ENCODE measurements around the gene ANKRD29.
A peak's percentile ranks its signal among the peaks of the same experiment; 100 is the strongest.

ANKRD29 gene

DNA sequence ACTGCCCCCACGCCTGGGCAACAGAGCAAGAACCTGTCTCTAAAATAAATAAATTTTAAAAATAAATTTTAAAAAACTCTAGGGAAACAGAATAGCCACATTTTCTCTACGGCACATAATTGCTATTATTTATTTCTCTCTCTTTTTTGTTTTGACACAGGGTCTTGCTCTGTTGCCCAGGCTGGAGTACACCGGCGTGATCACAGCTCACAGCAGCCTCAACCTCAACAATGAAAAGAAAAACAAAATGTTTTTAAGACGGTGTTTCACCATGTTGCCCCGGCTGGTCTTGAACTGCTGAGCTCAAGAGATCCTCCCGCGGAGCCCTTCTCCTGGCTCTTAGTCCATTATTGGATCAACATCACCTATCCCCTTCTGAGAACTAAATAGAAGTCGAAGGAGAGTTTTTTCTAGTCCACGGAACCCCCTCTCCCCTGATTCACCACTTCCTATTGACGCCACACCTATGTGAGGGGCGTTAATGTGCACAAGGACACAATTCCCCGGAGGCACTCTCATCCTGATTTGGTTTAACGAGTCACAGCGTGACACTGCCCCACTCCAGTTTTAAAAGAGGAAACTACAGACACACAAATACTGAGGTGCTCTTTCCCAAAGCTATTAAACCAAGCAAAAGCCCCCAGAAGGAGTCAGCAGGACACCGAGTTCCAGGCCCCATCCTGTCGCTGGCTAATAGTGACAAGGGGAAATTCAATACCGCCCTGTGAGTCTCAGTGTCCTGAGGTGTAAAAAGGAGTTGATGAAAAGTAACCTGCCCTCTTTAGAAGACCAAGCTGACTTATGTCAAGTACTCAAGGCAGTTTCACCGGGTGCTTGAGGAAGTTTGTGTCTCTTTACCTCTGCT, 77.5 kb downstream of the ANKRD29 start:
- Histone ChIP-seq H4K91ac (ENCODE audit: low read depth, low read length, poor library complexity) (no peak overlapping the region), H3K4me3 (ENCODE audit: low read length in 2 of 2) (peak overlapping the region; percentile 77 to 90), H3K27me3 (ENCODE audit: control insufficient read depth in 3 of 3, insufficient read depth in 3 of 3, low read depth in 1 of 3, low read length in 3 of 3) (peaks cover 0 to 2% (median 0%) of the 10 kb centered on the region in 3 experiments), H3K4me1 (ENCODE audit: control insufficient read depth in 2 of 2, insufficient read depth in 1 of 2, low read depth in 1 of 2, low read length in 2 of 2) (peaks cover 0 to 9% of the 10 kb centered on the region in 2 donors), H3K14ac (ENCODE audit: low read length) (no peak overlapping the region), H3K9ac (ENCODE audit: low read depth, low read length, poor library complexity) (no peak overlapping the region), H2AK5ac (ENCODE audit: low read depth, low read length) (no peak overlapping the region), H3K18ac (ENCODE audit: low read length) (no peak overlapping the region), H2BK15ac (ENCODE audit: low read length) (no peak overlapping the region), H3K23ac (ENCODE audit: low read depth, low read length, poor library complexity) (no peak overlapping the region), H3K4ac (ENCODE audit: low read length) (no peak overlapping the region), H2AFZ (ENCODE audit: low read length) (peak overlapping the region; percentile 98), H2BK120ac (ENCODE audit: low read depth, low read length) (no peak overlapping the region), H2BK5ac (ENCODE audit: low read length) (no peak overlapping the region), H3K79me1 (ENCODE audit: low read depth, low read length) (peaks cover 7% of the 10 kb centered on the region), H4K8ac (ENCODE audit: low read depth, low read length) (no peak overlapping the region), H3K27ac (replicated peaks; ENCODE audit: low read length) (no peak overlapping the region), H3K4me2 (ENCODE audit: insufficient read depth, low read length, poor library complexity, severe bottlenecking) (peak overlapping the region; percentile 92), H3K36me3 (replicated peaks in 1 of 2; ENCODE audit: control insufficient read depth in 2 of 2, insufficient read depth in 2 of 2, low read length in 2 of 2) (peaks cover 2 to 10% of the 10 kb centered on the region in 2 donors), H3K9me3 (replicated peaks in 1 of 2; ENCODE audit: control insufficient read depth in 2 of 2, insufficient read depth in 1 of 2, low read depth in 1 of 2, low read length in 2 of 2) (no peaks in the 10 kb centered on the region), H2BK12ac (ENCODE audit: low read length) (no peak overlapping the region)
- no peak for DNase-seq (ENCODE audit: low spot score)
- WGBS, 2 donors (ENCODE audit: extremely low coverage in 2 of 2, insufficient read length in 2 of 2, insufficient replicate concordance in 1 of 2), result no CpG with 5 or more reads among the region's 19 CpGs

DNA sequence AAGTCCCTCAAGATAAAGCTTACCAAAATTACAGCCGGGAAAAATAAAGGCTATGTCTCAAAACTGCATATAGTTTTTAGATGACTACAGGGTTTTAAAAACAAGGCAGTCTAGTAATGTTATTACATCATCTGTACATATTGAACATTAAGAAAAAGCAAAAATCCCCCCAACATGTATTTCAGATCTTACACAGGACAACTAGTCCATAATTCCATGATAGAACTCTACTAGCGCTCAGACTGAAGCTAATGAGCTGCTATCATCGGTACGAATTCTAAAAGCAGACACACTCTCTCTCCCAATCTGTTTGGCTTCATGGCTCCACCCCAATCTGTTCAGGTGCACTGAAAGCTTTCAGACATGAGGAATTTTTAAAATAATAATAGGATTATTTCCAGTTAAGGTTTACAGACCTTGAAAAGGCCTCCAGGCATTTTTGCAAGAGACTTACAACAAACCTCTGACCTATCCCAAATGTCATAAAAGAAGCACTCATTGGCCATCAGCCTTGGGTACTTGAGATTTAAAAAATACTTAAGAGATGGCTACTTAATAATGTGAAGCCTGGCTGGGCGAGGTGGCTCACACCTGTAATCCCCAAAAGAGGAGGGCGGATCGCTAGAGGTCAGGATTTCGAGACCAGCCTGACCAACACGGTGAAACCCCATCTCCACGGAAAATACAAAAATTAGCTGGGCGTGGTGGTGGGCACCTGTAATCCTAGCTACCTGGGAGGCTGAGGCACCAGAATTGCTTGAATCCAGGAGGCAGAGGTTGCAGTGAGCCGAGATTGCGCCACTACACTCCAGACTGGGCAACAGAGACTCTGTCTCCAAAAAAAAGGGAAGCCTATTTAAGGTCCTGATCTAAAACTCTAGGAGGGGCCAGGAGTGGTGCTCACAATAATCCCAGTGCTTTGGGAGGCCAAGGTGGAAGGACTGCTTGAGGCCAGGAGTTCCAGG, 78.4 kb downstream of the ANKRD29 start:
- H4K8ac ChIP-seq (ENCODE audit: low read depth, low read length), result no peak overlapping the region
- no peak overlapping the region for H3K14ac ChIP-seq (ENCODE audit: low read length)
- H3K36me3 ChIP-seq (replicated peaks in 1 of 2; ENCODE audit: control insufficient read depth in 2 of 2, insufficient read depth in 2 of 2, low read length in 2 of 2), result peaks cover 2 to 10% of the 10 kb centered on the region in 2 donors
- no peak for DNase-seq (ENCODE audit: low spot score)
- H2AFZ ChIP-seq (ENCODE audit: low read length), result no peak overlapping the region
- no peak overlapping the region for H3K18ac ChIP-seq (ENCODE audit: low read length)
- H3K79me1 ChIP-seq (ENCODE audit: low read depth, low read length), result peaks cover 7% of the 10 kb centered on the region
- no peak overlapping the region for H2BK15ac ChIP-seq (ENCODE audit: low read length)
- H3K9ac ChIP-seq (ENCODE audit: low read depth, low read length, poor library complexity), result no peak overlapping the region
- H3K4ac ChIP-seq (ENCODE audit: low read length), result no peak overlapping the region
- no peak overlapping the region for H2BK120ac ChIP-seq (ENCODE audit: low read depth, low read length)
- peak overlapping the region in 1 of 2 donors; percentile 77 for H3K4me3 ChIP-seq (ENCODE audit: low read length in 2 of 2)
- H3K4me1 ChIP-seq (ENCODE audit: control insufficient read depth in 2 of 2, insufficient read depth in 1 of 2, low read depth in 1 of 2, low read length in 2 of 2), result peaks cover 0 to 12% of the 10 kb centered on the region in 2 donors
- H3K27ac ChIP-seq (replicated peaks; ENCODE audit: low read length), result no peak overlapping the region
- H2BK5ac ChIP-seq (ENCODE audit: low read length), result no peak overlapping the region
- WGBS, 2 donors (ENCODE audit: extremely low coverage in 2 of 2, insufficient read length in 2 of 2, insufficient replicate concordance in 1 of 2), result no CpG with 5 or more reads among the region's 13 CpGs
- peaks cover 0 to 2% (median 0%) of the 10 kb centered on the region in 3 experiments for H3K27me3 ChIP-seq (ENCODE audit: control insufficient read depth in 3 of 3, insufficient read depth in 3 of 3, low read depth in 1 of 3, low read length in 3 of 3)
- no peak overlapping the region for H3K23ac ChIP-seq (ENCODE audit: low read depth, low read length, poor library complexity)
- no peak overlapping the region for H2AK5ac ChIP-seq (ENCODE audit: low read depth, low read length)
- H4K91ac ChIP-seq (ENCODE audit: low read depth, low read length, poor library complexity), result no peak overlapping the region
- no peaks in the 10 kb centered on the region for H3K9me3 ChIP-seq (replicated peaks in 1 of 2; ENCODE audit: control insufficient read depth in 2 of 2, insufficient read depth in 1 of 2, low read depth in 1 of 2, low read length in 2 of 2)
- no peak overlapping the region for H3K4me2 ChIP-seq (ENCODE audit: insufficient read depth, low read length, poor library complexity, severe bottlenecking)
- no peak overlapping the region for H2BK12ac ChIP-seq (ENCODE audit: low read length)

DNA sequence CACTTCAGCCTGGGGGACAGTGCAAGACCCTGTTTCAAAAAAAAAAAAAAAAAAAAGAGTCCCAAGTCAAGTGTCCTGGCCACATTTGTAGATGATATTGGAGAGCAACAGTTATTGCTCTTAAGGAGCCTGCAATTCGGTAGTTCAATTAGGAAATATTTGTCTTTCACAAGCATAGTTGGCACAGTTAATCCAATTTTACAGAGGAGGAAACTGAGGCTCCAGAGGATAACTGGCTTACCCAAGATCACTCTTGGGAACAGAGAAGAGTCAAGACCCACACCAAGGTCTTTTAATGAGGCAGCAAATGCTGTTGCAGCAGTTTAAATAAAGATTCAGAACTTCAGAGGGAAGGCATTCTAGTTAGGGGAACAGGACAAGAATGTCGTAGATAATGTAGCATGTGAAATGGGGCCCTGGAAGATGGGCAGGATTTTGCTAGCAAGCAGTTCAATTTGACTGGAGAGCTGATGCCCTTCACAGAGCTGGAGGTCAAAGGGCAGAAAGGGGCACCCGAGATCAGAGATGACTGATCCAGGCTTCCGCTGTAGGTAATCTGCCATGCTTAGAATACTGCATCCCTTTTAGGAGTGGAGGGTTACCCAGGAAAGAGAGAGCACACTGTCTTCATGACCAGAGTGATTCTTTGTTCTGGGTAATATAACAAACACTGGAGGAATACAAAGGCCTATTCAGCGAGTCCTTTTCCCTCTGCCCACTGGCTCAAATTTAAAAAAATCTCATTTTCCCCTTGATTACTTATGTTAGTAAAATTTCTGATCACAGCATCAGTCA, 79.4 kb downstream of the ANKRD29 start:
- Histone ChIP-seq H2BK5ac (ENCODE audit: low read length) (no peak overlapping the region), H3K9me3 (replicated peaks in 1 of 2; ENCODE audit: control insufficient read depth in 2 of 2, insufficient read depth in 1 of 2, low read depth in 1 of 2, low read length in 2 of 2) (no peaks in the 10 kb centered on the region), H3K27ac (replicated peaks; ENCODE audit: low read length) (peak overlapping the region; percentile 4), H3K36me3 (replicated peaks in 1 of 2; ENCODE audit: control insufficient read depth in 2 of 2, insufficient read depth in 2 of 2, low read length in 2 of 2) (peaks cover 2 to 10% of the 10 kb centered on the region in 2 donors), H3K14ac (ENCODE audit: low read length) (no peak overlapping the region), H3K4ac (ENCODE audit: low read length) (no peak overlapping the region), H2BK12ac (ENCODE audit: low read length) (no peak overlapping the region), H3K4me1 (ENCODE audit: control insufficient read depth in 2 of 2, insufficient read depth in 1 of 2, low read depth in 1 of 2, low read length in 2 of 2) (peaks cover 0 to 11% of the 10 kb centered on the region in 2 donors), H4K91ac (ENCODE audit: low read depth, low read length, poor library complexity) (no peak overlapping the region), H3K27me3 (ENCODE audit: control insufficient read depth in 3 of 3, insufficient read depth in 3 of 3, low read depth in 1 of 3, low read length in 3 of 3) (peaks cover 0 to under 1% (median 0%) of the 10 kb centered on the region in 3 experiments), H2BK120ac (ENCODE audit: low read depth, low read length) (no peak overlapping the region), H2BK15ac (ENCODE audit: low read length) (no peak overlapping the region), H3K4me2 (ENCODE audit: insufficient read depth, low read length, poor library complexity, severe bottlenecking) (no peak overlapping the region), H3K18ac (ENCODE audit: low read length) (no peak overlapping the region), H3K9ac (ENCODE audit: low read depth, low read length, poor library complexity) (no peak overlapping the region), H2AK5ac (ENCODE audit: low read depth, low read length) (no peak overlapping the region), H3K79me1 (ENCODE audit: low read depth, low read length) (peaks cover 9% of the 10 kb centered on the region), H3K4me3 (ENCODE audit: low read length in 2 of 2) (no peak overlapping the region), H2AFZ (ENCODE audit: low read length) (no peak overlapping the region), H4K8ac (ENCODE audit: low read depth, low read length) (no peak overlapping the region), H3K23ac (ENCODE audit: low read depth, low read length, poor library complexity) (no peak overlapping the region)
- DNase-seq (ENCODE audit: low spot score), result no peak
- WGBS, 2 donors (ENCODE audit: extremely low coverage in 2 of 2, insufficient read length in 2 of 2, insufficient replicate concordance in 1 of 2), result no CpG with 5 or more reads among the region's 5 CpGs
